ENCODE results near the gene EARS2. TPM values are rescaled to one million over a fixed set of nuclear protein-coding genes. Genes with fewer than 3 reads are reported as not detected.
"Not testable (repeated sequence)": the region's sequence is repeated elsewhere in the genome, so short reads cannot be mapped to it uniquely, and the experiment has no call there.

EARS2 gene
- total RNA-seq, 1 experiment from 2014 or later = 55.9 TPM

DNA sequence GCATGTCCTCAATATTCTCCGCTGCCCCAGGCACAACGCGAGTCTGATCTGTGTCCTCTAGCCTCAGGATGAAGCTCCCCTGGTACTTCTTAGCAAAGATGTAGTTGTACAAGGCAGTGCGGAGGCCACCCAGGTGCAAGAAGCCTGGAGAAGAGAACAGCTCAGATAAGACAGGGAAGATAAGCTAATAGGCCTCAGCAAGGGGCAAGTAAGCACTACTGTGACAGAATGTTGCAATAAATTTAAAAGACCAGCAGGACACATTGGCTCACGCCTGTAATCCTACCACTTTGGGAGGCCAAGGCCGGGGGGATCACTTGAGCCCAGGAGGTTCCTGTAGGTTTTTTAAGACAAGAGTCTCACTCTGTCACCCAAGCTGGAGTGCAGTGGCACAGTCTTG lies 5.0 kb downstream of the EARS2 start (continued):
- TF ChIP-seq, protein P1, sequence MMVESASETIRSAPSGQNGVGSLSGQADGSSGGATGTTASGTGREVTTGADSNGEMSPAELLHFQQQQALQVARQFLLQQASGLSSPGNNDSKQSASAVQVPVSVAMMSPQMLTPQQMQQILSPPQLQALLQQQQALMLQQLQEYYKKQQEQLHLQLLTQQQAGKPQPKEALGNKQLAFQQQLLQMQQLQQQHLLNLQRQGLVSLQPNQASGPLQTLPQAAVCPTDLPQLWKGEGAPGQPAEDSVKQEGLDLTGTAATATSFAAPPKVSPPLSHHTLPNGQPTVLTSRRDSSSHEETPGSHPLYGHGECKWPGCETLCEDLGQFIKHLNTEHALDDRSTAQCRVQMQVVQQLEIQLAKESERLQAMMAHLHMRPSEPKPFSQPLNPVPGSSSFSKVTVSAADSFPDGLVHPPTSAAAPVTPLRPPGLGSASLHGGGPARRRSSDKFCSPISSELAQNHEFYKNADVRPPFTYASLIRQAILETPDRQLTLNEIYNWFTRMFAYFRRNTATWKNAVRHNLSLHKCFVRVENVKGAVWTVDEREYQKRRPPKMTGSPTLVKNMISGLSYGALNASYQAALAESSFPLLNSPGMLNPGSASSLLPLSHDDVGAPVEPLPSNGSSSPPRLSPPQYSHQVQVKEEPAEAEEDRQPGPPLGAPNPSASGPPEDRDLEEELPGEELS (CRISPR knock-in tag; IDR thresholded peaks at IDR 0.05) = no peak

DNA sequence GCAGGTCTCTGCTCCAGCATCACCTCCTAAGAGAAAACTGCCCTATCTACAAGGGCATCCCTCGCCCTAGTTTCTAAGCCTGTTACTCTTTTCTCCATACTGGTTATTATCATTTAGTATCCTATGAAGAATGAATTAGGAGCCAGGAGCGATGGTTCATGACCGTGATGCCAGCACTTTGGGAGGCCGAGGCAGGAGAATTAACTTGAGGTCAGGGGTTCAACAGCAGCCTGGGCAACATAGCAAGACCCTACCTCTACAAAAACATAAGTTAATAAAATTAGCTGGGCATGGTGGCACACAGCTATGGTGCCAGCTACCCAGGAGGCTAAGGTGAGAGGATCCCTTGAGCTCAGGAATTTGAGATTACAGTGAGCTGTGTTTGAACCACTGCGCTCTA lies 7.2 kb downstream of the EARS2 start:
- Mint-ChIP-seq H3K4me1 (no peaks in the 10 kb centered on the region), H3K4me3 (no peak overlapping the region), H3K36me3 (peaks cover 54% of the 10 kb centered on the region), H3K27ac (no peak overlapping the region), H3K9me3 (no peaks in the 10 kb centered on the region), H3K27me3 (ENCODE audit: low read depth) (no peaks in the 10 kb centered on the region)
- ATAC-seq = no peak
- TF ChIP-seq RELA (CRISPR knock-in tag; IDR thresholded peaks at IDR 0.05; ENCODE audit: borderline replicate concordance) (no peak), ZNF121 (CRISPR knock-in tag; IDR thresholded peaks at IDR 0.05) (peak; percentile 31; the same call in 1 of the 2 replicates)
- ChIA-PET POLR2A (interaction anchor here (0.6 kb wide), 1 partner anchor 134 kb away, joined by 3 read pairs; no protein-coding TSS in a partner anchor), CTCF (no interaction called here)
- DNase-seq (ENCODE audit: low spot score) = no peak

DNA sequence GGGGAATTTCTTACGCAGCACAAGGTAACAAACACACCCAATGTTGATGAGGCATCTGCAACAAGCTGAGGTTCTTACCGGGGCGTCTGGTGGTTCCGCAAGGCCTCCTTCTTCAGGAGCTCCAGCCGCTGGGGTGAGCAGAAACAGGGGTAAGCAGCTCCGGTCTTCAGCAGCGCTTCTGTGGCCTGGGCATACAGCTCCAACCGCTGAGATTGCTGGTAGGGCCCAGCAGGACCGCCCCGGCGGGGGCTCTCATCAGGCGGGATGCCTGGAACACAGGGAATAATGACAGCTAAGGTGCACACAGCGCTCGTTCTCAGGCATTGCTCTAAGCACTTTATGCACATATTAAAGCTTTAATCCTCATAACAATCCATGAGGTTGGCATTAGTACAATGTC lies 12.7 kb downstream of the EARS2 start:
- Mint-ChIP-seq H3K27ac (no peak overlapping the region), H3K4me1 (no peaks in the 10 kb centered on the region), H3K9me3 (no peaks in the 10 kb centered on the region), H3K36me3 (peaks cover 47% of the 10 kb centered on the region), H3K27me3 (ENCODE audit: low read depth) (no peaks in the 10 kb centered on the region), H3K4me3 (no peak overlapping the region)
- ATAC-seq = no peak
- ChIA-PET CTCF (interaction anchor here (0.6 to 1.8 kb wide), 2 partner anchors 13 to 1494 kb away, joined by 4 read pairs; partner anchors contain the start of gene UBFD1), POLR2A (interaction anchor here (0.6 kb wide), 1 partner anchor 519 kb away, joined by 3 read pairs; no protein-coding TSS in a partner anchor)
- TF ChIP-seq, protein P2, sequence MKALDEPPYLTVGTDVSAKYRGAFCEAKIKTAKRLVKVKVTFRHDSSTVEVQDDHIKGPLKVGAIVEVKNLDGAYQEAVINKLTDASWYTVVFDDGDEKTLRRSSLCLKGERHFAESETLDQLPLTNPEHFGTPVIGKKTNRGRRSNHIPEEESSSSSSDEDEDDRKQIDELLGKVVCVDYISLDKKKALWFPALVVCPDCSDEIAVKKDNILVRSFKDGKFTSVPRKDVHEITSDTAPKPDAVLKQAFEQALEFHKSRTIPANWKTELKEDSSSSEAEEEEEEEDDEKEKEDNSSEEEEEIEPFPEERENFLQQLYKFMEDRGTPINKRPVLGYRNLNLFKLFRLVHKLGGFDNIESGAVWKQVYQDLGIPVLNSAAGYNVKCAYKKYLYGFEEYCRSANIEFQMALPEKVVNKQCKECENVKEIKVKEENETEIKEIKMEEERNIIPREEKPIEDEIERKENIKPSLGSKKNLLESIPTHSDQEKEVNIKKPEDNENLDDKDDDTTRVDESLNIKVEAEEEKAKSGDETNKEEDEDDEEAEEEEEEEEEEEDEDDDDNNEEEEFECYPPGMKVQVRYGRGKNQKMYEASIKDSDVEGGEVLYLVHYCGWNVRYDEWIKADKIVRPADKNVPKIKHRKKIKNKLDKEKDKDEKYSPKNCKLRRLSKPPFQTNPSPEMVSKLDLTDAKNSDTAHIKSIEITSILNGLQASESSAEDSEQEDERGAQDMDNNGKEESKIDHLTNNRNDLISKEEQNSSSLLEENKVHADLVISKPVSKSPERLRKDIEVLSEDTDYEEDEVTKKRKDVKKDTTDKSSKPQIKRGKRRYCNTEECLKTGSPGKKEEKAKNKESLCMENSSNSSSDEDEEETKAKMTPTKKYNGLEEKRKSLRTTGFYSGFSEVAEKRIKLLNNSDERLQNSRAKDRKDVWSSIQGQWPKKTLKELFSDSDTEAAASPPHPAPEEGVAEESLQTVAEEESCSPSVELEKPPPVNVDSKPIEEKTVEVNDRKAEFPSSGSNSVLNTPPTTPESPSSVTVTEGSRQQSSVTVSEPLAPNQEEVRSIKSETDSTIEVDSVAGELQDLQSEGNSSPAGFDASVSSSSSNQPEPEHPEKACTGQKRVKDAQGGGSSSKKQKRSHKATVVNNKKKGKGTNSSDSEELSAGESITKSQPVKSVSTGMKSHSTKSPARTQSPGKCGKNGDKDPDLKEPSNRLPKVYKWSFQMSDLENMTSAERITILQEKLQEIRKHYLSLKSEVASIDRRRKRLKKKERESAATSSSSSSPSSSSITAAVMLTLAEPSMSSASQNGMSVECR (CRISPR knock-in tag; IDR thresholded peaks at IDR 0.05; ENCODE audit: borderline replicate concordance) = no peak
- TF ChIP-seq, protein P3, sequence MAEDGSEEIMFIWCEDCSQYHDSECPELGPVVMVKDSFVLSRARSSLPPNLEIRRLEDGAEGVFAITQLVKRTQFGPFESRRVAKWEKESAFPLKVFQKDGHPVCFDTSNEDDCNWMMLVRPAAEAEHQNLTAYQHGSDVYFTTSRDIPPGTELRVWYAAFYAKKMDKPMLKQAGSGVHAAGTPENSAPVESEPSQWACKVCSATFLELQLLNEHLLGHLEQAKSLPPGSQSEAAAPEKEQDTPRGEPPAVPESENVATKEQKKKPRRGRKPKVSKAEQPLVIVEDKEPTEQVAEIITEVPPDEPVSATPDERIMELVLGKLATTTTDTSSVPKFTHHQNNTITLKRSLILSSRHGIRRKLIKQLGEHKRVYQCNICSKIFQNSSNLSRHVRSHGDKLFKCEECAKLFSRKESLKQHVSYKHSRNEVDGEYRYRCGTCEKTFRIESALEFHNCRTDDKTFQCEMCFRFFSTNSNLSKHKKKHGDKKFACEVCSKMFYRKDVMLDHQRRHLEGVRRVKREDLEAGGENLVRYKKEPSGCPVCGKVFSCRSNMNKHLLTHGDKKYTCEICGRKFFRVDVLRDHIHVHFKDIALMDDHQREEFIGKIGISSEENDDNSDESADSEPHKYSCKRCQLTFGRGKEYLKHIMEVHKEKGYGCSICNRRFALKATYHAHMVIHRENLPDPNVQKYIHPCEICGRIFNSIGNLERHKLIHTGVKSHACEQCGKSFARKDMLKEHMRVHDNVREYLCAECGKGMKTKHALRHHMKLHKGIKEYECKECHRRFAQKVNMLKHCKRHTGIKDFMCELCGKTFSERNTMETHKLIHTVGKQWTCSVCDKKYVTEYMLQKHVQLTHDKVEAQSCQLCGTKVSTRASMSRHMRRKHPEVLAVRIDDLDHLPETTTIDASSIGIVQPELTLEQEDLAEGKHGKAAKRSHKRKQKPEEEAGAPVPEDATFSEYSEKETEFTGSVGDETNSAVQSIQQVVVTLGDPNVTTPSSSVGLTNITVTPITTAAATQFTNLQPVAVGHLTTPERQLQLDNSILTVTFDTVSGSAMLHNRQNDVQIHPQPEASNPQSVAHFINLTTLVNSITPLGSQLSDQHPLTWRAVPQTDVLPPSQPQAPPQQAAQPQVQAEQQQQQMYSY (CRISPR knock-in tag; IDR thresholded peaks at IDR 0.05) = no peak
- TF ChIP-seq, protein P4, sequence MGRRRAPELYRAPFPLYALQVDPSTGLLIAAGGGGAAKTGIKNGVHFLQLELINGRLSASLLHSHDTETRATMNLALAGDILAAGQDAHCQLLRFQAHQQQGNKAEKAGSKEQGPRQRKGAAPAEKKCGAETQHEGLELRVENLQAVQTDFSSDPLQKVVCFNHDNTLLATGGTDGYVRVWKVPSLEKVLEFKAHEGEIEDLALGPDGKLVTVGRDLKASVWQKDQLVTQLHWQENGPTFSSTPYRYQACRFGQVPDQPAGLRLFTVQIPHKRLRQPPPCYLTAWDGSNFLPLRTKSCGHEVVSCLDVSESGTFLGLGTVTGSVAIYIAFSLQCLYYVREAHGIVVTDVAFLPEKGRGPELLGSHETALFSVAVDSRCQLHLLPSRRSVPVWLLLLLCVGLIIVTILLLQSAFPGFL (CRISPR knock-in tag; IDR thresholded peaks at IDR 0.05; ENCODE audit: borderline replicate concordance) = no peak
- DNase-seq (ENCODE audit: low spot score) = no peak

DNA sequence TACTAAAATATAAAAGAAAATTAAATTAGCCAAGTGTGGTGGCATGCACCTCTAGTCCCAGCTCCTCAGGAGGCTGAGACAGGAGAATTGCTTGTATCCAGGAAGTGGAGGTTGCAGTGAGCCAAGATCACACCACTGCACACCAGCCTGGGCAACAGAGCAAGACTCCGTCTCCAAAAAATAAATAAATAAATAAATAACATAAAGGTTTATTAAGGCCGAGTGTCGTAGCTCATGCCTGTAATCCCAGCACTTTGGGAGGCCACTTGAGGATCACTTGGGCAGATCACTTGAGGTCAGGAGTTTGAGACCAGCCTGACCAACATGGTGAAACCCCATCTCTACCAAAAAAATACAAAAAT lies 16.4 kb downstream of the EARS2 start:
- ATAC-seq; H3K4me3 Mint-ChIP-seq; DNase-seq (ENCODE audit: low spot score); POLR2A ChIA-PET; H3K27me3 Mint-ChIP-seq (ENCODE audit: low read depth); CTCF ChIA-PET; H3K9me3 Mint-ChIP-seq; H3K27ac Mint-ChIP-seq; H3K4me1 Mint-ChIP-seq: not testable (repeated sequence)
- H3K36me3 Mint-ChIP-seq = peaks cover 38% of the 10 kb centered on the region

Data from WTC11 (cell line).